Cerebellar cortex (tissue), 1 donor: ENCODE measurements around the gene MND1.

Experiments
- DNase-seq: peaks from one replicate; pipeline ENCODE4 v3.0.0-alpha.2; 2015; ENCODE audit warnings: low spot score

MND1 gene

DNA sequence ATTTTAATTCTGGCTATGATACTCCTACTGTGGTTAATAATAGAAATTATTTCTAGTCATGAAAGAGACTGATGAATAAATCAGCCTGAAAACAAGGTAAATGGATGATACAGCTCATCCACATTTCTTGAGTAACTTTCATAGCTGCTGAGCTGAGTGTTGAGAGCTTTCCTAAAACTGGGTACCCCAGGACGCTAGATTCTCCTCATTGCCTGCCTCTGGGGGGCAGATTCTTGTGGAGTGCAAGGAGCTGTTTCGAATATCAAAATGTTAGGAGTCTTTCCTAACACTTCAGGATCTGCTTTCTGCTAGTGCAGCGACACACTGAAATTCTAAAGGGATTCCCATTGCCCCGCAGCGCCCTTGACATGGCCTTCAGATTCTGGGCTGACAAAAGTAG is 2.1 kb downstream of the MND1 start:
- DNase-seq, result no peak

DNA sequence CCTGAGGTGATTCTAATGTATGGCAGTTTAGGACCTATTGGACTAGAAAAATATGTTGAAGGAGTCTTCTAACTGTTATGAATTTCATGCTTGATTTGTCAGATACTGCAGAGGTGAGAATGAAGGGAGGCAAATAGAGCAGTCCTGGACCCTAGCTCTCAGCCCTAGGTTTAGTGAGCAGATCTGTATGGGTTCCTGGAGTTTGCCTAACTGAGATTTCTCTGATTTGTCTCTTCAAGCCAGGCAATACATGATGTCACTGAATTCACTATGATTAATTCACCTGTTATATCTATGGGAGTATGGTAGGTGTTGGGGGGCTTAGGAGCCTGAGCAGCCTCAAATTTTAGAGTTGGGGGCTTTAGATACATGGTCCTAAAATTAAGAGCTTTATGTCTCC is 2.6 kb downstream of the MND1 start:
- no peak for DNase-seq

DNA sequence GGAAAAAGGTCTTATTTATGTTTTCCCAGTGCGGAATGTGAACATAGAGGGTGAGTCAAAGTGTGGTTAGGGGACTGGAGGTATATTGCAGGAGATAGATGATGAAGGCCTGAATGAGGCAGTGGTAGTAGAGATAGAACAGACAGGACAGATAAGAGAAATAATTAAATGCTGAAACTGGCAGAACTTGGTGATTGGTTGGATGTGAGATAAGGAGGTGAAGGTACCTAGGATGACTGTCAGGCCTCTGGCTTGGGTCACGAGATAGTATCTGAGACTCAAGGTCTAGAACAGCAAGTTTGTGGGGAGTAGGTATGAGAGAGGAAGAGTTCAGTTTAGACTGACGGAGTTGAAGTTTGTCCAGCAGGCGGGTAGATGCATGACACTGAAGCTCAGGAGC is 3.5 kb downstream of the MND1 start:
- DNase-seq, result no peak

DNA sequence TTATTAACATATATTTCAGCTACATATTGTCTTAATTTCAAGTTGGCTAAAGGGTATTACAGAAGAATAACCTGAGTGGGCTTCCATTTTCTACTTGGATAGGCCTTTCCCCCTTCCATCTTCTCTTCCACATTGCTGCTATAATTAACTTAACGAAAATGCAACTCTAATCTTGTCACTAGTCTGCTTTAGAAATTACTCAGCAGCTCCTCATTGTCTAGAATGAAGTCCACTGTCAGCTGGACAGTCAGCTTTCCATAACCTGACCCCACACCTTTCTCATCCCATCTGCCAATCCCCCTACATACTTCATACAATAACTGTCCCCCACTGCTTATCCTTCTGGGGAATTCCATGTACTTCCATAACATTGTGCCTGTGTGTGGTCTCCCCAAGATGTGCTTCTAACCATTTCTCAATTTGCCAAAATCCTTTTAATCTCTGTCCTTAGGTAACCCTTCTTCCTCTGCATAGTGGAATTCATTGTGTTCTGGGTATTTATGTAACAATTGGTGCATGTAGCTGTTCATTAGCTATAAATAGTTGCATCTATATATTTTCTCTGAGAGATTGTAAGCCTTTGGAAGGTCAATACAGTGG is 4.8 kb downstream of the MND1 start:
- DNase-seq, result no peak

DNA sequence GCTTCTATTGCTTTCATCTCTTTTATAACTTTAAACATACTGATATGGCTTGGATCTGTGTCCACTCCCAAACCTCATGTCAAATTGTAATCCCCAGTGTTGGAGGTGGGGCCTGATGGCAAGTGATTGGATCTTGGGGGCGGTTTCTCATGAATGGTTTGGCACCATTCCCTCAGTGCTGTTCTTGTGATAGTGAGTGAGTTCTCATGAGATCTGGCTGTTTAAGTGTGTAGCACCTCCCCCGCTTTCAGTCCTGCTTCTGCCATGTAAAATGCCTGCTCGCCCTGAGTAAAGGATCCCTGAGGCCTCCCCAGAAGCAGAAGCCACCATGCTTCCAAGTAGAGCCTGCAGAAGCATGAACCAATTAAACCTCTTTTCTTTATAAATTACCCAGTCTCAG is 17.7 kb downstream of the MND1 start:
- DNase-seq, result no peak

DNA sequence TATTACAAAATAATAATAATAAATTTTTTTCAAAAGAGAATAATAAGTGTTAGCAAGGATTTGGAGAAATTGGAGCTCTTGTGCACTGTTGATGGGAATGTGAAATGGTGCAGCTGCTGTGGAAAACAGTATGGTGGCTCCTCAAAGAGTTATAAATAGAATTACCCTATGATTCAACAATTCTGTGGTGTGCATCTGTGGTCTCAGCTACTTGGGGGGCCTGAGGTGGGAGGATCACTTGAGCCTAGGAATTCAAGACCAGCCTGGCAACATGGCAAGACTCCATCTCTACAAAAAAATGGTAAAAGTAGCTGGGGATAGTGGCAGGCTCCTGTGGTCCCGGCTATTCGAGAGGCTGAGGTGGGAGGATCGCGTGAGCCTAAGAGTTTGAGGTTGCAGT is 19.6 kb downstream of the MND1 start:
- no peak for DNase-seq

DNA sequence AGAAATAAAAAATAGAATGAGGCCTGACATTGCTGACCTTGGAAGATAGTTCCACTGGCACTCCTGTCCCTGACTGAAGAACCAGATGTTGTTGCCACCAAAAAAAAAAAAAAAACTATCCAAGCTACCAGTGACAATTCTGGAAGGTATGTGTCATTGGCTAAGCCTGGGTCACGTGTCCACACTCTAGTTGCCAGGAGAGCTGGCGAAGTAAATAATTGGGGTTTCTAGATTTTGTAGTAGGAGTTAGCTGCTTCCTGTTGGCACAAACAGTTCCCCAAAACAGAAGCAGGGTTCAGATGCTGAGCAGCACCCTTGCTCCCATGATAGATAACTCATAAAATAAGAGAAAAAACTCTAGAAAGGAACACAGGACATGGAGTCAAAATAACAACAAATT is 20.5 kb downstream of the MND1 start:
- no peak for DNase-seq

DNA sequence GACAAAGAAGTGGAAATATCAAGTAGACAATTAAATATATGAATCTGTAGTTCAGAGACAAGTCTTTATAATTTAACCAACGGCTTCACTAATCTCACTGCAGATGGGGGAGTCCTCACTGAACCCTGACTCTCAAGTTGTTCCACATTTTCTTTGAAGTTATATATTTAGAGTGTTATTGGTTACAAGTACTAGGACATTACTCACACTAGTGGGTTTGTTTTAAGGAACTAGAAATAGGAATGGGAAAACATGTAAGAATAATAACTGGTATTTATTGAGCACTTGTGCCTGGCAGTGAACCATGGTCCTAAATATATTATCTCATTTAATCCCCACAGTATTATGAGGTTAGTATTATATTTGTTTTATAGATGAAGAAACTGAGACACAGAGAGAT is 22.0 kb downstream of the MND1 start:
- no peak for DNase-seq

DNA sequence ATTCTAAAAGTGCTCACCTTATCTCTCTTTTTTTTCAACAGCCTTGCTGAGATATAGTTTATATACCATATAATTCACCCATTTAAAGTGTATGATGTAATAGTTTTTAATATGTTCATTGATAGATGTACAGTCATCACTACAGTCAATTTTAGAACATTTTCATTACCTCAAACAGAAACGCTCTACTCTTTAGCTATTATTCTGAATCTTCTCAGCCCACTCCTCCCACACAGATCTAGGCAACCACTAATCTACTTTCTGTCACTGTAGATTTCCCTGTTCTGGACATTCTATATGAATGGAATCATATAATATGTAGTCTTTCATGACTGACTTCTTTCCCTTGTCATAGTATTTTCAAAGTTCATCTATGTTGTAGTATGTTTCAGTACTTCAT is 22.6 kb downstream of the MND1 start:
- DNase-seq, result no peak

DNA sequence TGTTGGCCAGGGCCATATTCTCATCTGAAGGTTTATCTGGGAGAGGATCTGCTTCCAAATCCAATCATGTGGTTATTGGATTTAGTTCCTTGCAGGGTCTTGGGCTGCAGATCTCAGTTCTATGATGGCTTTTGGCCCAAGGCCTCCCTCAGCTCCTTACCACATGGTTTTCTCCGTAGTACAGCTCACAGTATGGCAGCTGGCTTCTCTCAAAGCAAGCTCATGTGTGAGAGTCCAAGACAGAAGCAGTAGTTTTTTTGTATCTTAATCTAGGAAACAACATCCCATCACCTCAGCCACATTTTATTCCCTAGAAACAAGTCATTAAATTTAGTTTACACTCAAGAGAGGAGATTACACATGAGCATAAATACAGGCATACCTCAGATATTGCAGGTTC is 24.5 kb downstream of the MND1 start:
- no peak for DNase-seq

DNA sequence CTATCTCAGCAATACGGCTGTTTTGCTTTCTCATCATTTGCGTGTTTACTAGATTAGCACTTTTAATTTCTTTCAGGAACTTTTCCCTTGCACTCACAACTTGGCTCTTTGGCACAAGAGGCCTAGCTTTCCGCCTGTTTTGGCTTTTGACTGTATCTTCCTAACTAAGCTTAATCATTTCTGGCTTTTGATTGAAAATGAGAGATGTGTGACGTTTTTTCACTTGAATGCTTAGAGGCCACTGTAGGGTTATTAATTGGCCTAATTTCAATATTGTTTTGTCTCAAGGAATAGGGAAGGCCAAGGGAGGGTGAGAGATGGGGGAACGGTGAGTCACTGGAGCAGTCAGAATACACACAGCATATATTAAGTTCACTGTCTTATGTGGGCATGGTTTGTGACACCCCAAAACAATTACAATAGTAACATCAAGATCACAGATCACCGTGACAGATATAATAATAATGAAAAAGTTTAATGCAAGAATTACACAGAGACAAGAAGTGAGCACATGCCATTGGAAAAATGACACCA is 27.3 kb downstream of the MND1 start:
- DNase-seq, result no peak

DNA sequence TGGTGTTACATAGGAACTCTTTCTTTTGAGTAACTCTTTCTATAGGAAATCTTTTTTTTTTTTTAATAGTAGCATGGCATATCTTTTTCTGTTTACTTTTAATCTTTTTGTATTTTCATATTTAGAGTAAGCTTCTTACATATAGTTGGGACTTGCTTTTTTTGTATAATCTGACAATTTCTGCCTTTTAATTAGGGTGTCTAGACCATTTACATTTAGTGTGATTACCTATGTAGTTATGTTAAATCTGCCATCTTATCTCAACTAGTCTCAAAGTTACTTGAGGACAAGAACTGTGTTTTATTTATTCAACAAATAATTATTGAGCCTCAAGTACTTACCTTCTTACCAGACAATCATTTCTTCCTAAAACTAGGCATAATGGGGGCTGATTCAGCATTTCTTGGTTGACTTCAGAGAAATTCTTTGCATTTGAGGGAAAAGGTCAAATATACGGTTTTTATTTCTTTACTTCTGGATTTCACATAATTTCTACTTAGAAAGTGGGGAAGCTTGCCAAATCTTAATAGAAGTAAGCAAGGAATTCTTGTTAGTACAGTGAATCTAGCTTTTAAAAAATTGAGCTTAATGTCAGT is 28.6 kb downstream of the MND1 start:
- DNase-seq, result no peak

DNA sequence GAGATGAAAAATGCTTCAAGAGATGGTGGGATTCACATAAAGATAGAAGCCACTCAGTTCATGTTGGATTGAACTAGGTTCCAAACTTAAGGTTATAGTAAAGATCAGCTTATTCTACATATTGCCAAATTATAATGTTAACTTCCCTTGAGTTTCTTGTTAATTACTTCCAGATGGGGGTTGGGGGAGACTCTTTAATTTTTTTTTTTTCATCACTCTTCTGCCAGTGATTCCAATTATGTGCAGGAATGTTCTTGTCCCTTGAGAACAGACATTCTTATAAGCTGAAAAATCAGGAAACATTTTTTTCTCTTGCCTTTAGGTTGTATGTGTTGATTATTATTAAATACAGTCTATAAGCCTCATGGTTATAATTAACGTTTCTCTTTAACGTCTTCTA is 30.0 kb downstream of the MND1 start:
- DNase-seq, result no peak

DNA sequence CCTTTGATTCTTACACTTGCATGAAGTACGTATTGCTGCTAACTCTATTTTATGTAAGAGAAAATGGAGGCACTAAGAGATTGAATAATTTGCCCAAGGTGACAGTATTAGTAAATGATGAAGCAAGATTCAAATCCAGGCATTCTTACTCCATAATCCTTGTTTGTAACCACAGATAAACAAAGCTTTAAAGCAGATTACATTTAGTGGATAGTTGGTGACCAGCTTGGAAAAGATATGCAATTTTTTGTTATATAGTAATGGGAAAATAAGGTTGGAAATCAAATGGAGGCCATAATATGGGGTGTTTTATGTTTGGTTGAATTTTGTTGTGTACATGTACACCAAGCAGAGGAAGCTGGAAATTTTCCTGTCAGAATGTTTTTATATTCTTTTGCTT is 30.8 kb downstream of the MND1 start:
- DNase-seq, result no peak

DNA sequence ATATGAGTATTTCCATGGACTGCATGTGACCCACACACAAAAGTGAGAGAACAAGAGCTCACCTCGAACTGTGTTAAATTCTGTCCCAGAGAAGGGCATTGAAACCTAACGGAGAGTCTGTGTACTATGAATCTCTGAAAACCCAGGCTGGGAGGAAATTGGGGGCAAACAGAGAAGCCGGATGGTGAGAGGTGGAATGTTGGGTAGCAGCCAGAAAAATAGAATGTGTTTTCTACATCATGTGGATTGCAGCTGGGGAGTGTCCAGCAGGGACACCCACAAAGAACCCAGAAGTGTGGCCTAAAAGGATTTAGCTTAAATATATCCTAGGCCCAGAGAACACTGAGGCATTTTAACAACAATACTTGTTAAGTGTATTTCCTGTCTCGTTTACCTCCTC is 38.6 kb downstream of the MND1 start:
- no peak for DNase-seq

DNA sequence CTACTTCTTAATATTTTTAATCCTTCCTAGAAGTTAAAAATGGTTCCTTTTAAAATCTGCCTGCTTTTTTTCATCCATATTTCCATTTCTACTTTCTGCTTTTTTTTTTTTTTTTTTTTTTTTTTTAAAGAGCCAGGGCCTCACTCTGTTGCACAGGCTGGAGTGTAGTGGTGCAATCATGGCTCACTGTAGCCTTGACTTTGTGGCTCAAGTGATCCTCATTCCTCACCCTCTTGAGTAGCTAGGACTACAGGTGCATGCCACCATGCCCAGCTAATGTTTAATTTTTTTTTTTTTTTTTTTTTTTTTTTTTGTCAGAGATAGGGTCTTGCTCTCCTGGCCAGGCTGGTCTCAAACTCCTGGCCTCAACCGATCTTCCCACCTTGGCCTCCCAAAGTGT is 39.7 kb downstream of the MND1 start:
- no peak for DNase-seq

DNA sequence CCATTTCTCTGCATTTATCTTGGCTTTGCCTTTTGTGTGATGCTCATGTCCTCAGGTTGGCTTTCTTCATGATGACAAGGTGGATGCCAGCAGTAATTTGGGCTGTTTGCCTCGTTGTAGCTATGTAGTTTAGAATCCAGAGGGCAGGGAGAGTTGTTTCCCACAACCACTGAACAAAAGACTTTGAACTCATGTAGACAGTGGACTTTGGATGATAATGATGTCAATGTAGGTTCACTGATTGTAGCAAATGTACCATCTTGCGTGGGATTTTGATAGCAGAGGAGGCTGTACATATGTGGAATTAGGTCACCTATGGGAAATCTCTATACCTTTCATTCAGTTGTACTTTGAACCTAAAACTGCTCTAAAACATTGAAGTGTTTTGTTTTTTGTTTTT is 41.3 kb downstream of the MND1 start:
- DNase-seq, result no peak

DNA sequence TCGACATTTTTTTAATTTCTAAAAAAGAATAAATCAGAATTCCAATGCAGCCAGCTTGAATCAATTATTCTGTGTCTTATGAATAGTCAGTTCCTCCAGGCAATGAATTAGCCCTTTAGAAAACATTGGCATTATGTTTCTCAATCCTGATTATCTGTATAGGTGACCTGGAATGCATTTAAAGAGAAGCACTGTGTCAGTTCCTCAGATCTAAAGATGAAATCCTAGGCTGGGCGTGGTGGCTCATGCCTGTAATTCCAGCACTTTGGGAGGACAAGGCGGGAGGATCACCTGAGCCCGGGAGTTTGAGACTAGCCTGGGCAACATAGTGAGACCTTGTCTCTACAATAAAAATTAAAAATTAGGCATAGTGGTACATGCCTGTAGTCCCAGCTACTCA is 43.5 kb downstream of the MND1 start:
- no peak for DNase-seq

DNA sequence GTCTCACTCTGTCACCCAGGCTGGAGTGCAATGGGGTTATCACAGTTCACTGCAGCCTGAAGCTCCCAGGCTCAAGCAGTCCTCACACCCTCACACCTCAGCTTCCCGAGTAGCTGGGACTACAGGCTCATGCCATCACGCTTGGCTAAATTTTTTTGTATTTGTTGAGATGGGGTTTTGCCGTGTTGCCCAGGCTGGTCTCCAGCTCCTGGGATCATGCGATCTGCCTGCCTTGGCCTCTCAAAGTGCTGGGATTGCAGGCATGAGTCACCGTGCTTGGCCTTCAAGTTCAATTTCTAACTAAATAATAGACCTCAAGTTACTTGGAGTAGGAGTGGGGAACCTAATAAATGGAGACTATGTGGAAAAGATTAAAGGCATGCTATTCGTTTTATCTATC is 48.9 kb downstream of the MND1 start:
- no peak for DNase-seq

DNA sequence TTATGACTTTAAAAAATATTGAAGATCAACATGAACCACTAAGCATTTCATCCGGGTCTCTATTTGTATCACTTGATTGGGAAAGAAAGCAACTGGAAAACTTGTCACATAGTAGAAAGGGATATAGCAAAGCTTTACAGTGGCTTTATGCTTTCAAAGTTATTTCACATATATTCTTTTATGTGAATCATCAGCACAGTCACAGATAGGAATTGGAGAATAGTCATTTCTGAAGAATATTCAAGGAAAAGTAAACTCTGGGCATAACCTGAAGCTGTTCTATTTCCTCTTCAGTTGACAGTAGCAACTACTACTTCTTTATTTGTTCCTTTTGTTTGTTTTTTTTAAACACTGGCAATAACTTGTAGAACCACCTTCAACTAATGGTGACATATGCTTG is 50.5 kb downstream of the MND1 start:
- DNase-seq, result no peak

DNA sequence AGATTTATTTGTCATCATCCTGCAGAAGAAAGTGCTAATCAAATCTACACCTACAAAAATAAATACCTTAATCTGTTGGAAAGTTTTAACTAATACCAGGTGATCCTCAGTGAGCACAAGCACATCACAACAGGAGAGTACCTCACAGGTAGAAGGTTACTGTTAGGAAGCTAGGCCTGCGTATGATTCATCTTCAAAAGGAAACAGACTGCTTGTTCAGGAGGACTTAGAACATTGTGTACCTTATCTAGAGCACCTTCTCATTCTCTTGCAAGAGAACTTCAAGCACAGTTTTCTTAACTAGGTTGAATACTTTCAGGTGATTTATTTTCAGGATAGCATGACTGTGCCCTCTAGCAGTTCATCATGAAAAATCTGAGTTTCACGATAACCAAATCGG is 54.2 kb downstream of the MND1 start:
- DNase-seq, result no peak

DNA sequence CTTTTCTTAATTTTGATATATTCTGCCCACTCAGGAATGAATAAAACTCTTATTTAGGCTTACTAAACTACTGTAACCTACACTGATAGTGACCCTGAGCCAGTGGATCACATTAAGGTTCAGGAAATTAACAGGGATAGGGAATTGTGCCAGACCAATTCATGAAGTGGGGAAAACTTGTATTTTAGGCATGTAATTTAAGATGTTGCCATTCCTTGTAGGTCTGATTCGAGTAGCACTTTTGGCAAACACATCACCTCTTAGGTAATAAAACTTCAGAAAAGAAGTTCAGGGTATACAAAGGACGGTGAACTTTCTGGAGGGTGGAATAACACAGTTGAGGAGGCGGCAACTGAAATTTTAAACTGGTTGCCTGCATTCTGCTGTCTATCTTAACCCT is 54.9 kb downstream of the MND1 start:
- DNase-seq, result no peak

DNA sequence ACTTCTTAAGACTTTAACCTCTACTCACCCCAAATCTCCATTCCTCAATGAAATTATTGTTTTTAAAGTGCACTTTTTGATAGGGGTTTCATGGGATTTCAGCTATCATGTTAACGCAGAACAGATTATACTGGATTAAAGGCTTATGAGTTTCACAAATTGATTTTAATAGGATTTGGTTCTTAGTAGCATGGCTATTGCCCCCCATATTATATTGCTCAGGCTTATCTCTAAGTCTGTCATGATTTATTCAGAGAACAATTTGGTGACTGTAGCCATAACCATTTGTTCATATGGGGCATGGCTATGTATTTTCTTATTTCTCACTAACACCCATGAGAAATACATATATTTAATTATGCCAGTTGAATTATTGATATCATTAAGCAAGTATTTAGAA is 57.0 kb downstream of the MND1 start:
- DNase-seq, result no peak

DNA sequence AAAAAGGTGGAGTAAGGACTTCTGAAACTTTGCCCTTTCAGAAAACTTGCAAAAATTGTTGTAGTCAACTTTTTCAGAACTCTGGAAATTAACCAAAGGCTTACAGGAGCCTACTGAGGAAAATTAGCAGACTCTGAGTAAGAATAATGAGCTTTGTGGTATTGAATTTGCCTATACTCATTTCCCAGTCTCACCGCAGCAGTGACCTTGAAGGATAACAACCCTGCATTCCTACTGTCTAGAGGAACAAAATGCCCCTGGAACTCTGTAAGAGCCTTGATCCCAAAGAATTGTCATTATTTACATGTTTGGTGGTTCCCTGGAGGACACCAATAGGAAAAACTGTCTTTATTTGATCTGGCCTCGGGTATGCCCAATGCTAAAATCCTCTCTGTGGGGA is 57.9 kb downstream of the MND1 start:
- DNase-seq, result no peak
